Body of pancreas (tissue), 4 donors: ENCODE measurements around the gene STPG1. TPM values are rescaled to one million over a fixed set of nuclear protein-coding genes. Genes with fewer than 3 reads are reported as not detected.

Source experiments
- ATAC-seq: fragments of 150-250 bp; one replicate; pipeline ENCODE4 v1.9.1; 2016
- DNase-seq, 4 donors: peaks; one replicate each; pipeline ENCODE4 v3.0.0-alpha.2; 2019
- H3K27ac ChIP-seq, 4 donors: fragments of 200-600 bp; sonication (generic); 1 replicate in 3 of 4; 2 replicates in 1 of 4; pipeline versions ENCODE4 v1.5.1 to v1.6.1; 2016 to 2019; ENCODE audit warnings: mild to moderate bottlenecking in 1 of 4, mixed read lengths in 1 of 4, moderate library complexity in 1 of 4
- H3K27me3 ChIP-seq, 2 donors: fragments of 200-600 bp; sonication (generic); one replicate each; pipeline ENCODE4 v1.6.0; 2016; ENCODE audit warnings: mild to moderate bottlenecking in 1 of 2
- H3K36me3 ChIP-seq, 2 donors: fragments of 200-600 bp; sonication (generic); replicated peaks in 1 of 2; 2 replicates each; pipeline ENCODE4 v1.5.1; 2016; ENCODE audit warnings: low read depth in 2 of 2; ENCODE audit not compliant: insufficient read depth in 1 of 2
- H3K4me1 ChIP-seq: fragments of 200-600 bp; sonication (generic); one replicate; pipeline ENCODE4 v1.6.0; 2016
- H3K4me3 ChIP-seq, 2 donors: fragments of 200-600 bp; sonication (generic); 1 replicate in 1 of 2; 2 replicates in 1 of 2; pipeline ENCODE4 v1.5.1; 2016 to 2019
- H3K9me3 ChIP-seq, 3 donors: fragments of 200-600 bp; sonication (generic); 1 replicate in 2 of 3; 2 replicates in 1 of 3; pipeline ENCODE4 v1.5.1; 2016
- CTCF ChIP-seq, 7 experiments: fragments of 450-650 bp in 4 of 7; fragments of 200-600 bp in 3 of 7; sonication (generic) in 3 of 7; IDR thresholded peaks; one replicate each; pipeline ENCODE4 v1.5.1; 2016 to 2019; ENCODE audit warnings: antibody characterized with exemption in 7 of 7
- POLR2A ChIP-seq, 3 donors: fragments of 450-650 bp; IDR thresholded peaks; one replicate each; pipeline ENCODE4 v1.6.1; 2016; ENCODE audit warnings: antibody characterized with exemption in 3 of 3, mild to moderate bottlenecking in 2 of 3
- WGBS, 2 donors: methylation state at CpG; one replicate each; pipeline ENCODE4 v1.1.5; 2017; 5-methylcytosine and 5-hydroxymethylcytosine counted together
- intact Hi-C: fragments of 100-400 bp; cut with DNase I; formaldehyde crosslinking; loops from one replicate; pipeline ENCODE4 v1.15.1; 2023
- total RNA-seq, 2 donors: library from RNA; depleted of rRNA; stranded (reverse); fragments of >200 nt; gene quantifications; one replicate each; pipeline ENCODE4 v1.1.0, GENCODE V29; 2016

STPG1 gene
- total RNA-seq, 2 donors from 2014 or later, result 1.6 to 2.6 TPM

- Histone ChIP-seq H3K36me3 (no peaks in the 10 kb centered on the region), H3K27me3 (no peaks in the 10 kb centered on the region), H3K4me3 (no peak overlapping the region), H3K4me1 (peaks cover 5% of the 10 kb centered on the region), H3K27ac (no peak overlapping the region), H3K9me3 (no peaks in the 10 kb centered on the region)
- 78 to 89% methylated on average over 13 of the region's 13 CpGs for WGBS, 2 donors
- intact Hi-C loops, result loop anchor here (5.0 to 10.0 kb wide), 2 partner anchors 182 to 310 kb away; no protein-coding TSS in a partner anchor
- TF ChIP-seq POLR2A (IDR thresholded peaks at IDR 0.05) (no peak), CTCF (IDR thresholded peaks at IDR 0.05) (no peak)
- ATAC-seq (no peak), DNase-seq (no peak)
Observed at GRCh38 chr1:24384251-24385090, 29.1 kb downstream of the STPG1 start.

- H3K9me3 ChIP-seq, result no peaks in the 10 kb centered on the region
- no peak for ATAC-seq
- DNase-seq, result no peak
- intact Hi-C loops, result loop anchor here (10.0 kb wide), 1 partner anchor 309 kb away; no protein-coding TSS in a partner anchor
- H3K27ac ChIP-seq, result no peak overlapping the region
- no peaks in the 10 kb centered on the region for H3K27me3 ChIP-seq
- no peak for TF ChIP-seq POLR2A (IDR thresholded peaks at IDR 0.05)
- H3K4me3 ChIP-seq, result no peak overlapping the region
- peaks cover 0 to 3% of the 10 kb centered on the region in 2 donors for H3K36me3 ChIP-seq
- WGBS, 2 donors, result 82 to 85% methylated on average over 2 of the region's 2 CpGs
- peaks cover 5% of the 10 kb centered on the region for H3K4me1 ChIP-seq
Observed at GRCh38 chr1:24383381-24383940, 30.1 kb downstream of the STPG1 start.

GRCh38 chr1:24382165-24382577 is 31.4 kb downstream of the STPG1 start:
- peaks cover 0 to 3% of the 10 kb centered on the region in 2 donors for H3K36me3 ChIP-seq
- no peaks in the 10 kb centered on the region for H3K9me3 ChIP-seq
- TF ChIP-seq POLR2A (IDR thresholded peaks at IDR 0.05) (no peak), CTCF (IDR thresholded peaks at IDR 0.05) (no peak)
- H3K27ac ChIP-seq, result no peak overlapping the region
- no peak for DNase-seq
- no peak overlapping the region for H3K4me3 ChIP-seq
- no peaks in the 10 kb centered on the region for H3K27me3 ChIP-seq
- intact Hi-C loops, result loop anchor here (10.0 kb wide), 1 partner anchor 307 kb away; no protein-coding TSS in a partner anchor
- no peaks in the 10 kb centered on the region for H3K4me1 ChIP-seq
- 88 to 92% methylated on average over 8 of the region's 8 CpGs for WGBS, 2 donors
- ATAC-seq, result no peak

GRCh38 chr1:24381256-24381655 is 32.3 kb downstream of the STPG1 start:
- intact Hi-C loops, result loop anchor here (10.0 kb wide), 1 partner anchor 306 kb away; no protein-coding TSS in a partner anchor
- no peak for DNase-seq
- TF ChIP-seq POLR2A (IDR thresholded peaks at IDR 0.05) (no peak), CTCF (IDR thresholded peaks at IDR 0.05) (no peak)
- no peaks in the 10 kb centered on the region for H3K4me1 ChIP-seq
- ATAC-seq, result no peak
- H3K9me3 ChIP-seq, result no peaks in the 10 kb centered on the region
- WGBS, 2 donors, result 90 to 98% methylated on average over 2 of the region's 2 CpGs
- H3K27me3 ChIP-seq, result no peaks in the 10 kb centered on the region
- no peak overlapping the region for H3K4me3 ChIP-seq
- H3K27ac ChIP-seq, result no peak overlapping the region
- H3K36me3 ChIP-seq, result peaks cover 0 to 3% of the 10 kb centered on the region in 2 donors

GRCh38 chr1:24380508-24380907 is 33.1 kb downstream of the STPG1 start:
- TF ChIP-seq CTCF (IDR thresholded peaks at IDR 0.05) (no peak), POLR2A (IDR thresholded peaks at IDR 0.05) (no peak)
- Histone ChIP-seq H3K27ac (no peak overlapping the region), H3K9me3 (no peaks in the 10 kb centered on the region), H3K4me3 (no peak overlapping the region), H3K4me1 (no peaks in the 10 kb centered on the region), H3K36me3 (peaks cover 0 to 3% of the 10 kb centered on the region in 2 donors), H3K27me3 (no peaks in the 10 kb centered on the region)
- DNase-seq (no peak), ATAC-seq (no peak)
- 85 to 87% methylated on average over 5 of the region's 5 CpGs for WGBS, 2 donors
- intact Hi-C loops, result loop anchor here (10.0 kb wide), 1 partner anchor 306 kb away; no protein-coding TSS in a partner anchor
